Adrenal gland (tissue), 5 donors: ENCODE data around the gene SLFNL1.

Source experiments
- CTCF ChIP-seq, 6 experiments: fragments of 450-650 bp in 4 of 6; fragments of 200-600 bp in 2 of 6; sonication (generic) in 1 of 6; IDR thresholded peaks; 1 replicate in 5 of 6; 2 replicates in 1 of 6; pipeline versions ENCODE4 v1.5.1 to v1.8.0; 2016 to 2021; ENCODE audit warnings: antibody characterized with exemption in 6 of 6, mild to moderate bottlenecking in 2 of 6, moderate library complexity in 1 of 6
- POLR2A ChIP-seq, 2 donors: fragments of 450-650 bp; IDR thresholded peaks; one replicate each; pipeline ENCODE4 v1.6.1; 2017; ENCODE audit warnings: antibody characterized with exemption in 2 of 2, mild to moderate bottlenecking in 2 of 2, moderate library complexity in 1 of 2
- donor health status: DM: no; HTN: no; CAD: no.

GRCh38 chr1:40982721-40983120 is 38.8 kb downstream of the SLFNL1 start:
- TF ChIP-seq CTCF (IDR thresholded peaks at IDR 0.05): no peak
- no peak for TF ChIP-seq POLR2A (IDR thresholded peaks at IDR 0.05)
